Mammary epithelial cell (primary cell): ENCODE data around the gene FRMPD2.

Experiments
- CTCF ChIP-seq, 2 donors: IDR thresholded peaks in 1 of 2; conservative IDR thresholded peaks in 1 of 2; 2 replicates each; pipeline ENCODE4 v1.5.1; 2011 to 2012; ENCODE audit warnings: inconsistent platforms in 2 of 2, low read length in 2 of 2, mild to moderate bottlenecking in 2 of 2, control low read depth in 1 of 2, low read depth in 1 of 2; ENCODE audit not compliant: insufficient read depth in 1 of 2; ENCODE audit errors: extremely low read depth in 1 of 2
- EZH2 ChIP-seq: IDR thresholded peaks from 2 replicates; pipeline ENCODE4 v1.6.1; 2012; ENCODE audit warnings: low read length, inconsistent platforms, borderline replicate concordance

GRCh38 chr10:48305905-48306264 lies 31.4 kb upstream of the FRMPD2 start:
- TF ChIP-seq CTCF (conservative IDR thresholded peaks at IDR 0.05 in 1 of 2, IDR thresholded peaks at IDR 0.05 in 1 of 2; ENCODE audit: extremely low read depth in 1 of 2, insufficient read depth in 1 of 2, low read depth in 1 of 2, low read length in 2 of 2): no peak
- no peak for TF ChIP-seq EZH2
